K562 (cell line): Measurements from ENCODE around the gene PPAN. TPM values are rescaled to one million over a fixed set of nuclear protein-coding genes. Genes with fewer than 3 reads are reported as not detected.

Experiments used
- ADNP ChIP-seq: fragments of 200-800 bp; sonication (Bioruptor generic); IDR thresholded peaks from 2 replicates; pipeline ENCODE4 v1.6.1; 2016; ENCODE audit warnings: missing genetic modification characterization, missing compliant biosample characterization
- CHD7 ChIP-seq: fragments of 200-600 bp; sonication (generic); IDR thresholded peaks from one replicate; pipeline ENCODE4 v1.6.1; 2012; ENCODE audit warnings: mild to moderate bottlenecking, low read depth, low read length, inconsistent platforms
- MAFF ChIP-seq: IDR thresholded peaks from 2 replicates; pipeline ENCODE4 v1.6.1; 2012; ENCODE audit warnings: low read length, improper control_type of control experiment
- MCM5 ChIP-seq: fragments of 450-650 bp; IDR thresholded peaks from 2 replicates; pipeline ENCODE4 v1.6.1; 2016; ENCODE audit warnings: low read depth
- RBM14 ChIP-seq: fragments of 200-400 bp; formaldehyde crosslinking; IDR thresholded peaks from 2 replicates; pipeline ENCODE4 v1.6.1; 2018; ENCODE audit warnings: low read depth, mild to moderate bottlenecking, low read length, moderate library complexity, borderline replicate concordance; ENCODE audit not compliant: insufficient read depth
- SMARCE1 ChIP-seq: fragments of 450-650 bp; IDR thresholded peaks from 2 replicates; pipeline ENCODE4 v1.7.1; 2016; ENCODE audit warnings: mild to moderate bottlenecking
- STAT5A ChIP-seq: IDR thresholded peaks from 2 replicates; pipeline ENCODE4 v1.6.1; 2012; ENCODE audit warnings: low read length, inconsistent platforms, borderline replicate concordance
- ZNF140 ChIP-seq: fragments of 250-450 bp; sonication (Bioruptor Pico); IDR thresholded peaks from 2 replicates; pipeline ENCODE4 v1.8.0; 2021; ENCODE audit warnings: moderate library complexity, mild to moderate bottlenecking, inconsistent platforms
- ZNF146 ChIP-seq: IDR thresholded peaks from one replicate; pipeline ENCODE4 v1.6.1; 2018; ENCODE audit warnings: missing compliant biosample characterization; ENCODE audit not compliant: unreplicated experiment
- ZNF384 ChIP-seq: IDR thresholded peaks from 2 replicates; pipeline ENCODE4 v1.6.1; 2012; ENCODE audit warnings: low read depth, low read length, improper control_type of control experiment
- ZSCAN29 ChIP-seq: fragments of 450-650 bp; IDR thresholded peaks from 2 replicates; pipeline ENCODE4 v1.6.1; 2017
- polyA plus RNA-seq, 8 experiments: library from polyadenylated mRNA; depleted of rRNA in 4 of 8; stranded (reverse) in 5 of 8; unstranded in 3 of 8; fragments of >200 nt; fragmentation: Nextera tagmentation in 2 of 8; fragmentation: Illumina TruSeq in 1 of 8; extraction: Ambion mirVana in 2 of 8; extraction: Trizol in 1 of 8; gene quantifications; 2 replicates each; pipeline versions ENCODE4 v1.2.1 to v1.2.3, GENCODE V29; 2011 to 2014; ENCODE audit warnings: inconsistent platforms in 1 of 8, missing spikeins in 1 of 8
- total RNA-seq, 7 experiments: library from RNA; depleted of rRNA in 6 of 7; stranded (reverse); fragments of >200 nt in 6 of 7; fragmentation: Illumina TruSeq in 2 of 7; extraction: Trizol in 2 of 7; gene quantifications; 2 replicates each; pipeline versions ENCODE4 v1.2.1 to v1.2.3, GENCODE V29; 2011 to 2021; ENCODE audit warnings: low replicate concordance in 1 of 7
- TF ChIP-seq, protein P1 (sequence below): fragments of 450-650 bp; formaldehyde crosslinking; conservative IDR thresholded peaks from 2 replicates; pipeline ENCODE4 v1.4.0; 2022; ENCODE audit warnings: mild to moderate bottlenecking, missing genetic modification characterization

PPAN gene
- total and polyA plus RNA-seq, 9 of the 15 experiments (the other 6 are each of a cell fraction or from before 2014, with no cell fraction given): 2.2 to 129 (median 59.1) TPM

- no peak for TF ChIP-seq ZNF146 (CRISPR knock-in tag)
- TF ChIP-seq, protein P1, sequence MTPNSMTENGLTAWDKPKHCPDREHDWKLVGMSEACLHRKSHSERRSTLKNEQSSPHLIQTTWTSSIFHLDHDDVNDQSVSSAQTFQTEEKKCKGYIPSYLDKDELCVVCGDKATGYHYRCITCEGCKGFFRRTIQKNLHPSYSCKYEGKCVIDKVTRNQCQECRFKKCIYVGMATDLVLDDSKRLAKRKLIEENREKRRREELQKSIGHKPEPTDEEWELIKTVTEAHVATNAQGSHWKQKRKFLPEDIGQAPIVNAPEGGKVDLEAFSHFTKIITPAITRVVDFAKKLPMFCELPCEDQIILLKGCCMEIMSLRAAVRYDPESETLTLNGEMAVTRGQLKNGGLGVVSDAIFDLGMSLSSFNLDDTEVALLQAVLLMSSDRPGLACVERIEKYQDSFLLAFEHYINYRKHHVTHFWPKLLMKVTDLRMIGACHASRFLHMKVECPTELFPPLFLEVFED (CRISPR knock-in tag): no peak
- TF ChIP-seq ZNF140 (CRISPR knock-in tag): no peak
- no peak for TF ChIP-seq MAFF
- TF ChIP-seq MCM5: no peak
- no peak for TF ChIP-seq ZNF384
- TF ChIP-seq CHD7: no peak
- TF ChIP-seq SMARCE1: 0 out of 2 replicates have a peak, but pooled peaks have one; percentile 32
- peak; percentile 100 for TF ChIP-seq ADNP (tag)
- 0 out of 2 replicates have a peak, but pooled peaks have one; percentile 30 for TF ChIP-seq RBM14
- TF ChIP-seq ZSCAN29: peak; percentile 49; the same call in 1 of the 2 replicates
- TF ChIP-seq STAT5A: no peak
- TF ChIP-seq, all 486 proteins: peak for 74
Observed at GRCh38 chr19:10085641-10086590, 20.2 kb upstream of the PPAN start, which contains the start of gene SHFL (continued).
